SU-DHL-6 (cell line): Measurements from ENCODE around the gene IGFBP7.

Experiments
- H2AFZ ChIP-seq: fragments of 200-600 bp; sonication (generic); 2 replicates; pipeline ENCODE4 v1.6.1; 2014; ENCODE audit warnings: low read depth, mild to moderate bottlenecking, moderate library complexity, mixed read lengths, antibody characterized with exemption, low read length; ENCODE audit not compliant: severe bottlenecking
- H3F3A ChIP-seq: fragments of 200-600 bp; shearing (Covaris generic); 2 replicates; pipeline ENCODE4 v1.6.0; 2016; ENCODE audit warnings: antibody characterized with exemption, mild to moderate bottlenecking; ENCODE audit not compliant: insufficient read depth
- H3K27ac ChIP-seq: fragments of 200-600 bp; sonication (generic); 2 replicates; pipeline ENCODE4 v1.5.1; 2016; ENCODE audit warnings: low read depth, mild to moderate bottlenecking, low read length, moderate library complexity, mixed read lengths
- H3K27me3 ChIP-seq: fragments of 200-600 bp; sonication (generic), shearing (Covaris generic); 2 replicates; pipeline ENCODE4 v1.6.0; 2014; ENCODE audit warnings: mild to moderate bottlenecking, low read length
- H3K36me3 ChIP-seq: fragments of 200-600 bp; sonication (generic); 2 replicates; pipeline ENCODE4 v1.6.1; 2014; ENCODE audit warnings: mild to moderate bottlenecking, low read length, mixed read lengths
- H3K4me2 ChIP-seq: fragments of 300-600, 200-600 bp; shearing (Covaris generic), sonication (generic); 2 replicates; pipeline ENCODE4 v1.6.0; 2014; ENCODE audit warnings: low read length, low read depth, mild to moderate bottlenecking; ENCODE audit not compliant: poor library complexity, severe bottlenecking
- H3K4me3 ChIP-seq: fragments of 200-600 bp; sonication (generic); 2 replicates; pipeline ENCODE4 v1.5.1; 2014; ENCODE audit warnings: antibody characterized with exemption, low read length, mild to moderate bottlenecking, mixed read lengths; ENCODE audit not compliant: insufficient read depth, poor library complexity, severe bottlenecking
- H3K79me2 ChIP-seq: fragments of 200-600 bp; sonication (generic); 2 replicates; pipeline ENCODE4 v1.6.1; 2014; ENCODE audit warnings: mild to moderate bottlenecking, low read length, moderate library complexity; ENCODE audit not compliant: insufficient read depth
- H3K9ac ChIP-seq: fragments of 200-600 bp; sonication (generic); 2 replicates; pipeline ENCODE4 v1.7.0; 2014; ENCODE audit warnings: mild to moderate bottlenecking, low read length
- H3K9me2 ChIP-seq: fragments of 200-600 bp; sonication (generic); replicated peaks from 2 replicates; pipeline ENCODE4 v1.6.1; 2014; ENCODE audit warnings: low read length; ENCODE audit not compliant: insufficient read depth
- H3K9me3 ChIP-seq: fragments of 200-600 bp; sonication (generic); 2 replicates; pipeline ENCODE4 v1.6.1; 2014; ENCODE audit warnings: low read length, mixed read lengths; ENCODE audit not compliant: insufficient read depth
- H4K20me1 ChIP-seq: fragments of 200-600 bp; sonication (generic); 2 replicates; pipeline ENCODE4 v1.6.1; 2014; ENCODE audit warnings: low read depth, mild to moderate bottlenecking, antibody characterized with exemption, low read length, moderate library complexity, mixed read lengths
- EZH2phosphoT487 ChIP-seq: fragments of 200-600 bp; sonication (generic), shearing (Covaris generic); conservative IDR thresholded peaks from 2 replicates; pipeline ENCODE4 v1.6.1; 2018; ENCODE audit warnings: mild to moderate bottlenecking, antibody characterized with exemption, low read length, moderate library complexity, mixed read lengths
- TF ChIP-seq, protein P1 (sequence below): fragments of 200-600 bp; sonication (generic); IDR thresholded peaks from one replicate; pipeline ENCODE4 v1.5.1; 2017; ENCODE audit warnings: antibody characterized with exemption, mild to moderate bottlenecking, low read length, moderate library complexity; ENCODE audit not compliant: insufficient read depth, poor library complexity, severe bottlenecking

IGFBP7 gene

DNA sequence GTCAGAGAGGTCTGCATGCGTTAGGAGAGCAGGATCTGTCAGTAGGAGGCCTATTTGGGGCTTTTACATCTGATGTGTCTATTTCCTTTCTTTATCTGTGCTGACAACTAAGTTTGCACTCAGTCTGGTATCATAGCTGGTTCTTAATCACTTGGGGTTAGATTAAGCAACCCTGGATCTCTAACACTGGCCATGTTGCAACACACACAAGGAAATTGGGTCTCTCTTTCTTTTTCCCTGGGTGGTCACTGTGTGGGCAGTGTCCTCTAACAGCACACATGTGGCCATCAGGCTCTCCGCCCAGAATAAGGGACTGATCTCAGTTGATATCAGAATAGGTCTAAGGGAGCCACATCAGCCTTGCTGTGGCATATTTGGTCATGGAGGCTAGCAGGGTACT lies 38.9 kb downstream of the IGFBP7 start:
- TF ChIP-seq, protein P1, sequence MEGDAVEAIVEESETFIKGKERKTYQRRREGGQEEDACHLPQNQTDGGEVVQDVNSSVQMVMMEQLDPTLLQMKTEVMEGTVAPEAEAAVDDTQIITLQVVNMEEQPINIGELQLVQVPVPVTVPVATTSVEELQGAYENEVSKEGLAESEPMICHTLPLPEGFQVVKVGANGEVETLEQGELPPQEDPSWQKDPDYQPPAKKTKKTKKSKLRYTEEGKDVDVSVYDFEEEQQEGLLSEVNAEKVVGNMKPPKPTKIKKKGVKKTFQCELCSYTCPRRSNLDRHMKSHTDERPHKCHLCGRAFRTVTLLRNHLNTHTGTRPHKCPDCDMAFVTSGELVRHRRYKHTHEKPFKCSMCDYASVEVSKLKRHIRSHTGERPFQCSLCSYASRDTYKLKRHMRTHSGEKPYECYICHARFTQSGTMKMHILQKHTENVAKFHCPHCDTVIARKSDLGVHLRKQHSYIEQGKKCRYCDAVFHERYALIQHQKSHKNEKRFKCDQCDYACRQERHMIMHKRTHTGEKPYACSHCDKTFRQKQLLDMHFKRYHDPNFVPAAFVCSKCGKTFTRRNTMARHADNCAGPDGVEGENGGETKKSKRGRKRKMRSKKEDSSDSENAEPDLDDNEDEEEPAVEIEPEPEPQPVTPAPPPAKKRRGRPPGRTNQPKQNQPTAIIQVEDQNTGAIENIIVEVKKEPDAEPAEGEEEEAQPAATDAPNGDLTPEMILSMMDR: no peak
- no peak for TF ChIP-seq EZH2phosphoT487
- no peak overlapping the region for H3K4me3 ChIP-seq
- no peaks in the 10 kb centered on the region for H3K79me2 ChIP-seq
- H3F3A ChIP-seq: no peaks in the 10 kb centered on the region
- no peaks in the 10 kb centered on the region for H4K20me1 ChIP-seq
- H3K9me3 ChIP-seq: no peaks in the 10 kb centered on the region
- no peak overlapping the region for H2AFZ ChIP-seq
- no peak overlapping the region for H3K27ac ChIP-seq
- H3K4me2 ChIP-seq: no peak overlapping the region
- no peaks in the 10 kb centered on the region for H3K27me3 ChIP-seq
- H3K36me3 ChIP-seq: no peaks in the 10 kb centered on the region
- H3K9ac ChIP-seq: no peak overlapping the region
- H3K9me2 ChIP-seq: no peaks in the 10 kb centered on the region

- Histone ChIP-seq H3K27me3 (no peaks in the 10 kb centered on the region), H3K79me2 (no peaks in the 10 kb centered on the region), H3K36me3 (no peaks in the 10 kb centered on the region), H3K4me3 (no peak overlapping the region), H3K9me3 (no peaks in the 10 kb centered on the region), H4K20me1 (no peaks in the 10 kb centered on the region), H3F3A (no peaks in the 10 kb centered on the region), H3K9me2 (no peaks in the 10 kb centered on the region), H3K4me2 (no peak overlapping the region), H3K27ac (no peak overlapping the region), H3K9ac (no peak overlapping the region), H2AFZ (no peak overlapping the region)
- TF ChIP-seq EZH2phosphoT487: no peak
- TF ChIP-seq, protein P1: no peak
Observed at GRCh38 chr4:57070461-57070860, 39.7 kb downstream of the IGFBP7 start.

DNA sequence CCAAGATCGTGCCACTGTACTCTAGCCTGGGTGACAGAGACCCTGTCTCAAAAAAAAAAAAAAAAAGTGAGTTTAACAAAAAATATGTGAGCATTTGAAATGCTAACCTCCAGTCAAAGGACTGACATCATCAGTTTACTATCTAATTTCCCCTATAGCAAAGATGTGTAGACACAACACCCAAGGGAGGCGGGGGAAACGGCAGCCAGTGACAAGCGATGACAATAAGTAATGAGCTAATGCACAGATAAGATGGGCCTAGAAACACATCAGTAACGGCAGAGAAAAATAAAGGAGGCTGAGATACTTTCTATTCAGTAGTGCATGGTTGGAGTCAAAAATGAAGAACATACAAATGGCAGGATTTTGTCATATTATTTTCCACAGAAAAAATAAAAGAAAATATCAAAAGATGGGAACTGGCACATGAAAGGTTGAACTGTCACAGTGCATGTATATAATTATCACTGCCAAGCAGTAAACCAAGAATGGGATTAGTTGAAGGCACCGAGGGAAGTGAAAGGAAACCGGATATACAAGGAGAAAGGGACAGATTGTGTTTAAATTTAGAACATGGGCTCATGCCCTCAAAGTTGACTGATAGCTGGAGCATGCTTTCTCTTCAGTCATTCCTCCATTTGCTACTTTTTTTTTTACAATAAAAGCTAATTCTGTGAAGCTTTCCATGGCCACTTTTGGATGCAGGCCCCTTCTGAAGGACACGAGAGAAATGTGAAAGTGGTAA lies 41.8 kb downstream of the IGFBP7 start:
- no peaks in the 10 kb centered on the region for H3K27me3 ChIP-seq
- H3K27ac ChIP-seq: no peak overlapping the region
- TF ChIP-seq EZH2phosphoT487: no peak
- TF ChIP-seq, protein P1: no peak
- no peak overlapping the region for H3K4me2 ChIP-seq
- no peaks in the 10 kb centered on the region for H3K9me3 ChIP-seq
- no peaks in the 10 kb centered on the region for H3K79me2 ChIP-seq
- no peaks in the 10 kb centered on the region for H4K20me1 ChIP-seq
- no peaks in the 10 kb centered on the region for H3F3A ChIP-seq
- no peak overlapping the region for H2AFZ ChIP-seq
- H3K9me2 ChIP-seq: no peaks in the 10 kb centered on the region
- H3K36me3 ChIP-seq: no peaks in the 10 kb centered on the region
- no peak overlapping the region for H3K9ac ChIP-seq
- H3K4me3 ChIP-seq: no peak overlapping the region
